PC-3 (cell line): Measurements from ENCODE around the gene CIAO3.

ENCODE experiments used
- EZH2 ChIP-seq: fragments of 300-600 bp; sonication (generic); IDR thresholded peaks from one replicate; pipeline ENCODE4 v1.6.1; 2017; ENCODE audit warnings: antibody characterized with exemption, mild to moderate bottlenecking, low read length; ENCODE audit not compliant: unreplicated experiment
- EZH2phosphoT487 ChIP-seq: fragments of 300-600 bp; sonication (generic); IDR thresholded peaks from 2 replicates; pipeline ENCODE4 v1.6.1; 2018; ENCODE audit warnings: mild to moderate bottlenecking, antibody characterized with exemption, low read length, borderline replicate concordance
- TF ChIP-seq, protein P1 (sequence below): fragments of 300-600 bp; sonication (generic); conservative IDR thresholded peaks from 2 replicates; pipeline ENCODE4 v1.5.1; 2017; ENCODE audit warnings: antibody characterized with exemption, low read depth, mild to moderate bottlenecking, low read length

DNA sequence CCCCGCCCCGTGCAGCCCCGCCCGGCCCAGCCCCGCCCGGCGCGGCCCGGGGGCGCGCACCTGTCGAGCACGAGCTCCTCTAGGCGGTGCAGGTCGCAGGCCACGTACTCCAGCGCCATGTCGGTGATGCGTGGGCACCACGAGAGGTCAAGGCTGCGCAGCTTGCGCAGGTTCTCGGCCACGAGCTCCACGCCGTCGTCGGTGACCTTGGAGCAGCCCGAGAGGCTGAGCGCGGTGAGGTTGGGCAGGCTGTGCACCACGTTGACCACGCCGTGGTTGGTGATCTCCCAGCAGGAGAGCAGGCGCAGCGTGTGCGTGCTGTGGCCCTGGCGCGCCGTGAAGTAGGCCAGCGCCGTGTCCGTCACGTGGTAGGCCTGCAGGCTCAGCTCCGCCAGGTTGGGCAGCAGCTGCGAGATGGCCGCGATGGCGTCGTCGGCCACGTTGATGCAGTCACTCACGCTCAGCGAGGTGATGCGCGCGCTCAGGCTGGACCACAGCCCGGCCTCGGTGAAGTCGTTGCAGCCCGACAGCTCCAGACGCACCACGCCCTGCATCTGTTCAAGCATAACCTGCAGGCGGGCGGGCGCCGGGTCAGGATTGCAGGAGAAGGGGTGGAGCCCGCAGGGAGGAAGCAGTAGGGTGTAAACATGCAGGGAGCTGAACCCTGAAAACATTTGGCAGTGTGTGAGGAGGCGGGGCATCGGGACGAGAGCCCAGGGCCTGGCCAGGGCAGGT, 45.3 kb downstream of the CIAO3 start:
- TF ChIP-seq EZH2phosphoT487, result 0 out of 2 replicates have a peak, but pooled peaks have one; percentile 46
- TF ChIP-seq, protein P1, sequence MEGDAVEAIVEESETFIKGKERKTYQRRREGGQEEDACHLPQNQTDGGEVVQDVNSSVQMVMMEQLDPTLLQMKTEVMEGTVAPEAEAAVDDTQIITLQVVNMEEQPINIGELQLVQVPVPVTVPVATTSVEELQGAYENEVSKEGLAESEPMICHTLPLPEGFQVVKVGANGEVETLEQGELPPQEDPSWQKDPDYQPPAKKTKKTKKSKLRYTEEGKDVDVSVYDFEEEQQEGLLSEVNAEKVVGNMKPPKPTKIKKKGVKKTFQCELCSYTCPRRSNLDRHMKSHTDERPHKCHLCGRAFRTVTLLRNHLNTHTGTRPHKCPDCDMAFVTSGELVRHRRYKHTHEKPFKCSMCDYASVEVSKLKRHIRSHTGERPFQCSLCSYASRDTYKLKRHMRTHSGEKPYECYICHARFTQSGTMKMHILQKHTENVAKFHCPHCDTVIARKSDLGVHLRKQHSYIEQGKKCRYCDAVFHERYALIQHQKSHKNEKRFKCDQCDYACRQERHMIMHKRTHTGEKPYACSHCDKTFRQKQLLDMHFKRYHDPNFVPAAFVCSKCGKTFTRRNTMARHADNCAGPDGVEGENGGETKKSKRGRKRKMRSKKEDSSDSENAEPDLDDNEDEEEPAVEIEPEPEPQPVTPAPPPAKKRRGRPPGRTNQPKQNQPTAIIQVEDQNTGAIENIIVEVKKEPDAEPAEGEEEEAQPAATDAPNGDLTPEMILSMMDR, result no peak
- TF ChIP-seq EZH2, result no peak
